Peyer's patch (tissue), 4 donors: Measurements from ENCODE around the gene MARK3.

Experiments
- CTCF ChIP-seq, 6 experiments: fragments of 450-650 bp in 4 of 6; fragments of 200-600 bp in 2 of 6; sonication (generic) in 1 of 6; IDR thresholded peaks; one replicate each; pipeline ENCODE4 v1.5.1; 2017 to 2019; ENCODE audit warnings: antibody characterized with exemption in 6 of 6, mild to moderate bottlenecking in 3 of 6, moderate library complexity in 1 of 6
- POLR2A ChIP-seq, 2 donors: fragments of 450-650 bp; IDR thresholded peaks; one replicate each; pipeline ENCODE4 v1.5.1; 2017; ENCODE audit warnings: antibody characterized with exemption in 2 of 2, mild to moderate bottlenecking in 2 of 2, moderate library complexity in 2 of 2

DNA sequence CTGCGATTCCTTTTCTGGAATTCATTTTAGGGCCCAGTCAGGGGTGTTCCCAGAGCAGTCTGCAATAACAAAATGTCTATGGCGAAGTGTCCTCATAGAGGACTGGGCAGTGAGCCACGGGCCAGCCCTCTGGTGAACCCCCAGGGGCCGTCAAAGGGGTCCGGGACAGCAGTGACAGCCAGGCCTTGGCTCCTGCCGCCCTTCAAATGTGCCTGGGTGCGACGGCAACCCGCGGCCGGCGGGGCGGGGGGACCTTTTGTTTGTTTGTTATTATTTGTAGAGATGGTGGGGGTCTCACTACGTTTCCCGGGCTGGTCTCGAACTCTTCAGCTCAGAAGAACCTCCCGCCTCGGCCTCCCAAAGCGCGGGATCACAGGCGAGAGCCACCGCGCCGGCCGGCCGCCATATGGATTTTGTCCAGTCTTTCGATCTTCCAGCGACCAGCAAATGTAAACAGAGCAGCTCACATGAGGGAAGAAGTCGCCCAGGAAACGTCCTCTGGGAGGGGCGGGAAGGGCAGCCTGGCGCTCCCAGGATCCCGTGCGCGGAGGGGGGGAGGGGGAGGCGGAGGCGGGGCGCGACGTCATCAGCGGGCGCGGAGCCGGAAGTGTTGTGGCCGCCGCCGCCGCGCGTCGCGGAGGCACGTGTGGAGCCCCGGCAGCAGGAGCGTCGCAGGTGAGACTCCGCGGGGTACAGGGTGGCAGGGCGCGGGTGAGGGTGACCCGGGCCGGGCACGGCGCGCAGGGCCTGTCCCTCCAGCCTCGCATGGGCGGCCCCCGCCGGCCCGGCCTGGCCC is 143.6 kb downstream of the MARK3 start, which contains the start of gene TRMT61A:
- TF ChIP-seq POLR2A (IDR thresholded peaks at IDR 0.05): peak; percentile 20 to 54
- no peak for TF ChIP-seq CTCF (IDR thresholded peaks at IDR 0.05)
